Measurements from ENCODE around the gene POLL.

DNA sequence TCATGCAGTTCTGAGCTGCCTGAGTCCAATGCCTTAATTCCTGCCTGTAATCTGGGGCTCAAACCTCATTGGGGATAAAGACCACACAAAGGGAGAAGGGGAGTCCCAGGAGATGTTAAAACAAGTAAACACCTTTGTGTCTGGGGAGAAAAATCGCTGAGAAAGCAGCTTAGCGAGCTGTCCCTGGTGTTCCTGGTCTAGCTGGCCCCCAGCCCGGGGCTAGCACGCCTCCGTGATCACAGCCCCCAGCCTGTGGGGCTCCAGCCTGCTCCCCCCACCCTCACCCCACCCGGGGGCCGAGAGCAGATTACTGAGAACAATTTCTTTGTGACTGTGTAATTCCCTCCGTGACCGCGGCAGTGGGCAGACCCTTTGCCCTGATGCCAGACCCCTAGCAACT is 24.8 kb upstream of the POLL start:
- TF ChIP-seq, protein P1, sequence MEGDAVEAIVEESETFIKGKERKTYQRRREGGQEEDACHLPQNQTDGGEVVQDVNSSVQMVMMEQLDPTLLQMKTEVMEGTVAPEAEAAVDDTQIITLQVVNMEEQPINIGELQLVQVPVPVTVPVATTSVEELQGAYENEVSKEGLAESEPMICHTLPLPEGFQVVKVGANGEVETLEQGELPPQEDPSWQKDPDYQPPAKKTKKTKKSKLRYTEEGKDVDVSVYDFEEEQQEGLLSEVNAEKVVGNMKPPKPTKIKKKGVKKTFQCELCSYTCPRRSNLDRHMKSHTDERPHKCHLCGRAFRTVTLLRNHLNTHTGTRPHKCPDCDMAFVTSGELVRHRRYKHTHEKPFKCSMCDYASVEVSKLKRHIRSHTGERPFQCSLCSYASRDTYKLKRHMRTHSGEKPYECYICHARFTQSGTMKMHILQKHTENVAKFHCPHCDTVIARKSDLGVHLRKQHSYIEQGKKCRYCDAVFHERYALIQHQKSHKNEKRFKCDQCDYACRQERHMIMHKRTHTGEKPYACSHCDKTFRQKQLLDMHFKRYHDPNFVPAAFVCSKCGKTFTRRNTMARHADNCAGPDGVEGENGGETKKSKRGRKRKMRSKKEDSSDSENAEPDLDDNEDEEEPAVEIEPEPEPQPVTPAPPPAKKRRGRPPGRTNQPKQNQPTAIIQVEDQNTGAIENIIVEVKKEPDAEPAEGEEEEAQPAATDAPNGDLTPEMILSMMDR (IDR thresholded peaks at IDR 0.05): no peak
- TF ChIP-seq POLR2A (IDR thresholded peaks at IDR 0.05) (no peak), POLR2AphosphoS5 (IDR thresholded peaks at IDR 0.05) (no peak), EP300 (IDR thresholded peaks at IDR 0.05) (no peak)
